HG03159 (cell line): ENCODE measurements around the gene ANKLE1.
"Not testable (repeated sequence)": the region's sequence is repeated elsewhere in the genome, so short reads cannot be mapped to it uniquely, and the experiment has no call there.

Experiments
- ATAC-seq: cut with Tn5 transposase; IDR thresholded peaks from one replicate; pipeline ENCODE4 v1.9.1; 2021; ENCODE audit warnings: mild to moderate bottlenecking, moderate library complexity; ENCODE audit not compliant: unreplicated experiment

The ANKLE1 gene

GRCh38 chr19:17279436-17279835 lies 2.3 kb upstream of the ANKLE1 start:
- ATAC-seq = no peak

DNA sequence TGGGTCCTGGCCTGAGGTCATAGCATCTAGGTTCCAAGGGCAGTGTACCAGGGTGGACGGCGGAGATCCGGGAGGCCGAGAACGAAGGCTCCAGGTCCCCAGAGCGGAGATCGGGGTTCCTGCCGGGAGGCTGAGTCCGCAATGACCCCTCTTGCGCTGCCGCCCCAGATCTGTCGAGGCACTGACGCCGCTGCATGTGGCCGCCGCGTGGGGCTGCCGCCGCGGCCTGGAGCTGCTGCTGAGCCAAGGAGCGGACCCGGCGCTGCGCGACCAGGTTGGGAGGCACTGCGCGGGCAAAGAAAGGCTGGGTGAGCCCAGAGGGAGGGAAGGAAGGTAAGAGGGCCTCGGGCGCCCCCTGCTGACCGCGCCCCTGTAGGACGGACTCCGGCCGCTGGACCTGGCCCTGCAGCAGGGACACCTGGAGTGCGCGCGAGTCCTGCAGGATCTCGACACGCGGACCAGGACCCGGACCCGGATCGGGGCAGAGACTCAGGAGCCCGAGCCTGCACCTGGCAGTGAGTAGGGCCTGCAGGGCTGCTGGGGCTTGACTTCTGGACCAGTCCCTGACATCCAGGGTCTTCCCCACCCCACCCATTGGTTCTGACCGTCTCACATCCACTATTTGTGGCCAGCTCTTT lies 906 bp downstream of the ANKLE1 start:
- peak; percentile 63 for ATAC-seq

DNA sequence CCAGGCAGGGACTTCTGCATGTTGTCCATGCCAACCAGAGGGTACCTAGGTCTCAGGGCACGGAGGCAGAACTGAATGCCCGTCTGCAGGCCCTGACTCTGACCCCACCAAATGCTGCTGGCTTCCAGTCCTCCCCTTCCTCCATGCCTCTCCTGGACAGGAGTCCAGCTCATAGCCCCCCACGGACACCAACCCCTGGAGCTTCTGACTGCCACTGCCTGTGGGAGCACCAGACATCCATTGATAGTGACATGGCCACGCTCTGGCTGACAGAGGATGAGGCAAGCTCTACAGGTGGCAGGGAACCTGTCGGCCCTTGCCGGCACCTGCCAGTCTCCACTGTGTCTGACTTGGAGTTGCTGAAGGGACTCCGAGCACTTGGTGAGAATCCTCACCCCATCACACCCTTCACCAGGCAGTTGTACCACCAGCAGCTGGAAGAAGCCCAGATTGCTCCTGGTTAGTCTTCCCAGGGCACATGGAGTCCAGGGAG lies 1.8 kb downstream of the ANKLE1 start:
- ATAC-seq = no peak

- no peak for ATAC-seq
These were observed 3.9 kb downstream of the ANKLE1 start for GRCh38 chr19:17285415-17286135.

GRCh38 chr19:17286263-17286662 lies 4.6 kb downstream of the ANKLE1 start:
- no peak for ATAC-seq

DNA sequence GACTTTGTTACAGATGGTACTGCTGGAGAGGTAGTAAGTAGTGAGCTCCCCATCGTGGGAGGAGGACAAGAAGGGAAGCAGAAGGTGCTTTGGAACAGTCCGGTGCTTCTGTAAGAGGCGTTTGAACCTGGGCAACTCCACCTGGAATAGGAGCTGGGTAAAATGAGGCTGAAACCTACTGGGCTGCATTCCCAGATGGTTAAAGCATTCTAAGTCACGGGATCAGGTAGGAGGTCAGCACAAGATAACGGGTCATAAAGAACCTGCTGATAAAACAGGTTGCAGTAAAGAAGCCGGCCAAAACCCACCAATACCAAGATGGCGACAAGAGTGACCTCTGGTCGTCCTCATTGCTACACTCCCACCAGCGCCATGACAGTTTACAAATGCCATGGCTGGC lies 5.1 kb downstream of the ANKLE1 start:
- no peak for ATAC-seq

GRCh38 chr19:17289489-17289888 lies 7.8 kb downstream of the ANKLE1 start:
- no peak for ATAC-seq

DNA sequence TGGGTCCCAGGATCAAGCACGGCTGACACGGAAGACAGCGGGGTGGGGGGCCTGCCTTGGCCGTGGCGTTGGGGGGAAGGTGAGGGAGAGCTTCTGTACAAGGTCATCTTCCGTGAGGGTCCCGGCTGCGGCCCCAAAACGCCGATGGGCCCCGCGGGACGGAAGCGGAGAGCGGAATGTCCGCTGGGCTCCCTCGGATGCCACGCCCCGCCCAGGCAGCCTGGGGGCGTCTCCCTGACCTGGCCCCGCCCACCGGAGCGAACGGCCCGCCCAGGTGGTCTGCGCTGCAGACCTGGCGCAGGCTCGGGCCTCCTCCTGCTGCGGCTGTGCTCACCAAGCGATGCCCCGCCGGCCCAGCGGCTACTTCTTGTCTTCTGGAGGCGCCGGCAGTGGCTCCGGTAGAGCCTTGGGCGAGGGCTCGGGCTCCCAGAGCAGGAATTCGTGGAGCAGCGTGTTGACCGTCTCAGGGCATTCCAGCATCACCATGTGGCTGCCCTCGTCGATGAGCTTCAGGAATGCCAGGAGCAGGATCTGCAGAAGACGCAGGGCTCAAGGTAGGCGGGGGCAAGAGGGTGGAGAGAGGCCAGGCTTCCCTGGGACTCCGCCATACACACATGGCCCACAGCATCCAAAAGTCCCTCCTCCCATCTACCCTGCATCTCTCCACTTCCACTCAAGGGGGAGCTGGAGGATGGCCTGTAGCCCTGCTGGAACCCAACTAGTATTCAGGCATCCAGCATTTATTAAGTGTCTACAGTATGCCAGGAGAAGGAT lies 10.8 kb downstream of the ANKLE1 start:
- ATAC-seq = peak; percentile 81

DNA sequence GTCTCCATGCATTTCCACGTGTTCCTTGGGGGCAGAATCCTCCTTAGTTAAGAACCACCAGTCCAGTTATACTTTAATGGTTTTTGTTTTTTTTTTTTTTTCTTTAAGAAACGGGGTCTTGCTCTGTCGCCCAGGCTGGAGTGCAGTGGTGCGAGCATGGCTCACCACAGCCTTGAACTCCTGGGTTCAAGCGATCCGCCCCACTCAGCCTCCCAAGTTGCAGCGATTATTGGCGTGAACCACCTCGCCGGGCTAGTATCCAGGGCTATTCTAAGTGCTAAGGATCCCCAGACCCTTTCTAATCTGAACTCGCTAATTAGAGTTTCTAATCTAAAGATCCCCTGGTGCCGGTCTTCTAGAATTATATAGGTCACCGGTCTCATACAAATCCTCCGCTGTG lies 11.9 kb downstream of the ANKLE1 start:
- ATAC-seq = no peak

DNA sequence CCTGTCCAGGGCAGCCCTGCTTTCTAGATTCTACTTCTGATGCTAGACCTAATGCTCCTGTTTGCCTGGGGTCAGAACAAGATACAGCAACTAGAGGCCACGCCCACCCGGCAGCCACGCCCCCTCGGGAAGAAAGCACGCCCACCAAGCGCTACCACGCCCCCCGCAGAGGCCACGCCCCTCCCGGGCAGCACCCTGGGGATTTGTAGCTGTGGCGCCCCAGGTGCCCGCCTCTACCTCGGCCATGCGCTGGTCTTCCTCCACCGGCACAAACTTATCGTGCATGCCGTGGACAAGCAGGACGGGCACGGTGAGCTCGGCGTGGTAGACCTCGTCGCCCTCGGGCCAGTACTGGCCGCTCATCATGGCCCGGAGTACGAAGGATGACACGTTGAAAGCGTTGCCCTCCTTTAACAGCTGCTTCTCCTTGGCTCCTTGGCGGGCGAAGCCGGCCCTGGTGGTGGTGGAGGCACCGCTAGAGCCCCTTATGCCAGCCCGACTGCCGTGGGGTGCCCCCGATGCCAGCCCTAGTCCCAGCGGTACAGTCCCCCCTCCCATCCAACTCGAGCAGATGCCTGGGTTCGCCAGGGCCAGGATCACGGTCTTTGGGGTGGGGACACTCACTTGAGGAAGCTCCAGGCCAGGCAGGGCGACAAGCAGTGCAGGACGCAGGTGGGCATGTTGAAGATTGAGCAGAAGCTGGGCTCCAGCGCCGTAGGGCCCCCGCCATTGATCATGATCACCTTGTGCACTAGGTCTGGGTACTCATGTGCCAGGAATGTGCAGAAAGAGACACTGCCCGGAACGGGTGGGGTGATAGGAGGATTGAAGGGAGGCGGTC lies 12.6 kb downstream of the ANKLE1 start:
- ATAC-seq = no peak

DNA sequence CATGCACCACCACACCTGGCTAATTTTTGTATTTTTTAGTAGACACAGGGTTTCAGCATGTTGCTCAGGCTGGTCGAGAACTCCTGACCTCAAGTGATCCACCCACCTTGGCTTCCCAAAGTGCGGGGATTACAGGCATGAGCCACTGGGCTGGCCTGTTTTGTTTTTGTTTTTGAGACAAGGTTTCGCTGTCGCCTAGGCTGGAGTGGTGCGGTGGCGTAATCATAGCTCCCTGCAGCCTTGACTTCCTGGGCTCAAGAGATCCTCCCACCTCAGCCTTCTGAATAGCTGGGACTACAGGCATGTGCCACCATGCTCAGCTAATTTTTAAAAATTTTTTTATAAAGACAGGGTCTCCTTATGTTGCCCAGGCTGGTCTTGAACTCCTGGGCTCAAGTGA lies 13.8 kb downstream of the ANKLE1 start:
- ATAC-seq = not testable (repeated sequence)

- no peak for ATAC-seq
These were observed 14.6 kb downstream of the ANKLE1 start for GRCh38 chr19:17296273-17296672.

DNA sequence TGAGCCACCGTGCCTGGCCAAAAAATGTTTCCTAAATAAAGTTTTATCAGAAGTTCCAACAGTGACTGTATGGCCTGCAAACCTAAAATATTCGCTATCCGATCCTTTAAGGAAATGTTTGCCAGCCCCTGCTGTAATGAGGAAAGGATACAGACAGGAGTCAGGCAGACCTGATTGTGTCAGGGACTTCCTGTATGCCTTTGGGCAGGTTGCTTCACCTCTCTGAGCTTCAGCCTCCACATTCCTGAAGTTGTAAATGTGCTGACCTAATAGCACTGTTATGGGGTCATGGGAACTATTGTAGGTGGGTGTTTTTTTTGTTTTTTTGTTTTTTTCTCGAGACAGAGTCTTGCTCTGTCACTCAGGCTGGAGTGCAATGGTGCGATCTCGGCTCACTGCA lies 15.3 kb downstream of the ANKLE1 start:
- no peak for ATAC-seq

DNA sequence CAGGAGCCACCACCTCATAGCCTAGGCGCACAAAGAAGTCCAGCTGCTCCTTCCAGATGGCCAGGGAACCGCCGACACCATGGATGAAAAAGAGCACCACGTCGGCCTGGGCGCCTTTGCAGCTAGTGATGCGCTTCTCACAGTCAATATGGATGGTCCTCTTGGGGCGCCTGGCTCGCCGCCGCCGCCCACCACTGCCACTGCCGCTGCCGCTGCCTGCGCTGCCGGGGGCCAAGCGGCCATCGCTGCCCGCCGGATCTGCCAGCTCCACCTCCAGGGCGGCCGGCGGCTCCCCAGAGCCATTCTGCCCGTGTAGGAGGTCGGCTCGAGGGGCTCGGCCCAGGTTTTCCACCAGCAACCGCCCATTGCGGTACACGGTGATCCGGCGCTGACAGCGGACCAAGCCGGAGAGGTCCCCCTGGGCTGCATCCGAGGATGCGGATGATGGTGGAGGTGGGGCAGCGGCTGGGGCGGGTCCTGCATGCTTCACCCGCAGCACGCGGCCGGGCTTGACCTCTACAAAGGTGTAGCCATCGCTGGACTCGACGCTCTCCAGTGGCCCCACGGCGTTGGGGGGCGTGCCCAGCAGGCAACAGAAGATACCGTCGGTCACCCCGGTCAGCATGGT lies 19.4 kb downstream of the ANKLE1 start:
- ATAC-seq = no peak

- ATAC-seq = no peak
These were observed 20.9 kb downstream of the ANKLE1 start for GRCh38 chr19:17302391-17303166.

- ATAC-seq = peak; percentile 53
These were observed 21.7 kb downstream of the ANKLE1 start, which contains the start of gene ABHD8 for GRCh38 chr19:17303167-17303939. Gene ABHD8 (minus strand): TSS chr19:17303425. CDS start chr19:17301616, 1,809 bp downstream.

DNA sequence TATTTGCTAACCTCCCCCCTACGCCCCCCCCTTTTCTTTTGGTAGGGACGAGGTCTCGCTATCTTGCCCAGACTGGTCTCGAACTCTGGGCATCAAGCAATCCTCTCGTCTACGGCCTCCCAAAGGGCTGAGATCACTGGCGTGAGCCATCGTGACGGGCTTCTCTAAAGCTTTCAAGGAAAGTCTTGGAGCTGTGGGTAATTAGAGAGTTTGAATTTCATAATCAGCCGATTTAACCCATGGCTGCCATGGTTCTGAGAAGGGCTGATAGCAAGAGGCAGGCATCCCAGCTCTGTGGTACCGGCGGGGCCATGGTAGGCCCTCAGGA lies 22.2 kb downstream of the ANKLE1 start:
- ATAC-seq = no peak

DNA sequence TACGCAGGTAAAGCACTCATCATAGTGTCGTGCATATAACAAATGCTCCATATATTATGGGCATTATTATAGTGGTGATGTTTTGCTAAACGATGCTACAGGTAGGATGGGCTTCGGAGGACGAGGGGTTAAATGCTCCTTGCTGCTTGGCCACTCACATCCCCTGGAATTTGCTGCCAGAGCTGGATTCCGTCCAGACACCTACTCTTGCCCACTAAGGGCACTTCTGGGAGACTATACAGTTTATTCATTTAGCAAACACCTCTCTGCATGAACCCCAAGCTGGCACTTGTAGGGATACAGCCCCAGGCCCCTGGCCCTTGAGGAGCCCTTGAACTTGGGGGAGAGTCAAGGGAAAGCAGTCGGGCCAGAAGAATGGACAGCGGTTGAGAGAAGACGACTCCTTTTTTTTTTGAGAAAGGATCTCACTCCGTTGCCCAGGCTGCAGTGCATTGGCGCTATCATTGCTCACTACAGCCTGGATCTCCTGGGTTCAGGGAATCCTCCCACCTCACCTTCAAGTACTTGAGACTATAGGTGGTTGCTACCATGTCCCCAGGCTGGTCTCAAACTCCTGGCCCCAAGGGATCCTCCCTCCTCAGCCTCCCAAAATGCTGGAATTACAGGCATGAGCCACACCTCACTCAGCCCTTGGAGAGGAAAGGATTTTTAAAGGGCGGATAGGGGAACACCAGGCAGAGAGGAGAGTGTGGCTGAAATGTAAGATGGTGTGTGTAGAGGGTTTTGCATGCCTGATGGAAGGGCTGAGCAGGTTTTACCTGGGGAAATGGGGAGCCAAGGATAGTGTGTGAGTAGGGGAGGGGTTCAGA lies 22.9 kb downstream of the ANKLE1 start:
- ATAC-seq = no peak
